Chondrocyte (in vitro differentiated cells): ENCODE measurements around the gene CFL1. TPM values are rescaled to one million over a fixed set of nuclear protein-coding genes. Genes with fewer than 3 reads are reported as not detected.

Experiments used
- DNase-seq: peaks from one replicate; pipeline ENCODE4 v3.0.0; 2021; ENCODE audit warnings: mixed read lengths, low spot score
- H3K27ac Mint-ChIP-seq: one replicate; pipeline ENCODE4 v1.8.0; 2021; ENCODE audit warnings: mild to moderate bottlenecking, moderate library complexity, mixed read lengths; ENCODE audit not compliant: unreplicated experiment
- H3K27me3 Mint-ChIP-seq: 2 replicates; pipeline ENCODE4 v1.8.0; 2021; ENCODE audit warnings: low read depth, mixed read lengths
- H3K36me3 Mint-ChIP-seq: 2 replicates; pipeline ENCODE4 v1.8.0; 2021; ENCODE audit warnings: low read depth, mixed read lengths
- H3K4me1 Mint-ChIP-seq: 2 replicates; pipeline ENCODE4 v1.8.0; 2021; ENCODE audit warnings: low read depth, mild to moderate bottlenecking, mixed read lengths
- H3K4me3 Mint-ChIP-seq: one replicate; pipeline ENCODE4 v1.8.0; 2021; ENCODE audit warnings: mild to moderate bottlenecking, moderate library complexity, mixed read lengths; ENCODE audit not compliant: unreplicated experiment
- H3K9me3 Mint-ChIP-seq: 2 replicates; pipeline ENCODE4 v1.8.0; 2021; ENCODE audit warnings: low read depth, mixed read lengths
- total RNA-seq: library from RNA; stranded (reverse); gene quantifications from 3 replicates; pipeline ENCODE4 v1.2.1, GENCODE V29; 2021
- TF ChIP-seq, protein P1 (sequence below): fragments of 200-600 bp; sonication (generic); IDR thresholded peaks from 2 replicates; pipeline ENCODE4 v1.5.0; 2021; ENCODE audit warnings: antibody characterized with exemption, mild to moderate bottlenecking, moderate library complexity

Gene CFL1
- total RNA-seq, 1 donor from 2014 or later: 1,222 TPM

DNA sequence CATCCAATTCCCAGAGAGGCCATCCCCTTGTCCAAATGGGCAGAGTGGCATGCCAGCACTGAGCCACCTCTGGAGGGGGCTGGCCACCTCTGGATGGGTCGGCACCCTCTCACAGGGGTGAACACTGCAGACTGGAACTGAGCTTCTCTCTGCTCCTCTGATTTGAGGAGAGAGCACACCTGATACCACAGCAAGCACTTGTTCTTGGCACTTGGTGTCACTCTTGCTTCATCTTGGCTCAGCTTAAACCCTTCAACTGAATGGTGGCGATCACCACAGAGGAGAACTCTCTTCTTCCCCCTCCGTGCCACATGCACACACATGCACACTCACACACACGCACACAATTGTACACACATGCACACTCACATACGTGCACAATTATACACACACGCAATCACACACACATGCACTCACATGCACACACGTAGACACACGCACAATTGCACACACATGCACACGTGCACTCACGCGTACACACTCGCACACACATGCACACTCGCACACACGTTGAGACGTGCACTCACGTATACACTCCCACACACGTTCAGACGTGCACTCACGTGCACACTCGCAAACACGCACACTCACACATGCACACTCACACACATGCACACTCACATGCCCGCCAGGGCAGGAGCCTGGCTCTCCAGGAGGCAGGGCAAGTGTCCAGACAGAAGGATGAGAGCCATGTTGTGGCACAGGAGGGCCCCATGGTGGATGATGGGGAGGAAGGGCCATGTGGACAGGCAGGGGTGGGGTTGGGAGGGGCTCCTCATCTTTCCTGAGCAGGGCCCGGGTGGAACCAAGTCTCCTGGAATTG is 47.7 kb downstream of the CFL1 start:
- no peak for DNase-seq
- Mint-ChIP-seq H3K27ac (no peak overlapping the region), H3K27me3 (peaks cover 4% of the 10 kb centered on the region), H3K36me3 (peaks cover 2% of the 10 kb centered on the region), H3K4me1 (no peaks in the 10 kb centered on the region), H3K9me3 (no peaks in the 10 kb centered on the region), H3K4me3 (no peak overlapping the region)
- TF ChIP-seq, protein P1, sequence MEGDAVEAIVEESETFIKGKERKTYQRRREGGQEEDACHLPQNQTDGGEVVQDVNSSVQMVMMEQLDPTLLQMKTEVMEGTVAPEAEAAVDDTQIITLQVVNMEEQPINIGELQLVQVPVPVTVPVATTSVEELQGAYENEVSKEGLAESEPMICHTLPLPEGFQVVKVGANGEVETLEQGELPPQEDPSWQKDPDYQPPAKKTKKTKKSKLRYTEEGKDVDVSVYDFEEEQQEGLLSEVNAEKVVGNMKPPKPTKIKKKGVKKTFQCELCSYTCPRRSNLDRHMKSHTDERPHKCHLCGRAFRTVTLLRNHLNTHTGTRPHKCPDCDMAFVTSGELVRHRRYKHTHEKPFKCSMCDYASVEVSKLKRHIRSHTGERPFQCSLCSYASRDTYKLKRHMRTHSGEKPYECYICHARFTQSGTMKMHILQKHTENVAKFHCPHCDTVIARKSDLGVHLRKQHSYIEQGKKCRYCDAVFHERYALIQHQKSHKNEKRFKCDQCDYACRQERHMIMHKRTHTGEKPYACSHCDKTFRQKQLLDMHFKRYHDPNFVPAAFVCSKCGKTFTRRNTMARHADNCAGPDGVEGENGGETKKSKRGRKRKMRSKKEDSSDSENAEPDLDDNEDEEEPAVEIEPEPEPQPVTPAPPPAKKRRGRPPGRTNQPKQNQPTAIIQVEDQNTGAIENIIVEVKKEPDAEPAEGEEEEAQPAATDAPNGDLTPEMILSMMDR: no peak

DNA sequence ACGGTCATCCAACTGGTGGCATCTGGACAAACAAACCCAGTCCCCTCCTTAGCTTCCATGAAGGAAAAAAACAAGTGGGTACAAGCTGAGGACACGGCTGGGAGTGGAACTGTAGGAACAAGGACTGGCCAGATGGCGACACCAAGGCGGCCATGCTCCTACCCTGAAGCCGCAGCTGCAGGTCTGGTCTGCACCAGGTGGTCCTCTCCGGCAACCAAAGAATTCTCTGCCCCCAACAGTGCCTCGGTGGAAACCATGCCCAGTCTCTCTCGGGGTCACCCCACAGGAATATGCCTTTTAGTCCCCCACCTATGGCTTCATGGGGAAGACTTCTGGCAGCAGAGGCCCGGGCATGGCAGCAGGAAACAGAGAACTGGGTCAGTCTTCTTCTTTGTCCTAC is 48.5 kb downstream of the CFL1 start:
- Mint-ChIP-seq H3K36me3 (peaks cover 2% of the 10 kb centered on the region), H3K4me1 (no peaks in the 10 kb centered on the region), H3K27me3 (peaks cover 6% of the 10 kb centered on the region), H3K9me3 (no peaks in the 10 kb centered on the region), H3K27ac (no peak overlapping the region), H3K4me3 (no peak overlapping the region)
- DNase-seq: no peak
- TF ChIP-seq, protein P1: no peak

DNA sequence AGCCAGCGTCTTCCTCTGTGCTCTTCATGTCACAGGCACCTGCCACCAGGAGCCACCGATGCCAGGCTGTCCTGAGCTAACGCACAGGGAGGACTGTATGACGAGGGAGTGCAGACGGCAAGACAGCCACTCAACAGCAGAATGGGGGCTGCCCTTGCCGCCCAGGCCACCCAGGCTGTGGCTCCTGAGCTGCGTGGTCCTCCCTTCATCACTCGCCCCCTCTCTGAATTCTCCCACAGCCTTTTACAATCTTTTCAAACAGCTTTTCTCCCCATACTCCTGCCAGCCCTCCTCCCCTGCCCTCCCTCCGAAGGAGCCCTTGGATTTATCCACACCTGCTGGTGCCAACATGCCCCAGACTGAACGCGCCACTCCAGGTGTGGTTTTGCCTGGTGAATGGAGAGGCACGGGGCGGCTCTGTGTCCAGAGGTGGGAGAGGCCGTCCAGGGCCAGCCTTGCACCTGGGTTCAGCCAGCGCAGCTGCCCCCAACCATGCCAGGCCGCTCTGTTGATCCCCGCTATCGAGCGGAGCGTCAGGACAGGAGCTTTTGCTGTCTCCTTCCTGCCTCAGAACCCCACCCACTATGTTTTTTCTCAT is 49.1 kb downstream of the CFL1 start:
- Mint-ChIP-seq H3K36me3 (peaks cover 2% of the 10 kb centered on the region), H3K4me1 (no peaks in the 10 kb centered on the region), H3K4me3 (no peak overlapping the region), H3K27ac (no peak overlapping the region), H3K27me3 (peaks cover 12% of the 10 kb centered on the region), H3K9me3 (no peaks in the 10 kb centered on the region)
- no peak for DNase-seq
- TF ChIP-seq, protein P1: no peak

DNA sequence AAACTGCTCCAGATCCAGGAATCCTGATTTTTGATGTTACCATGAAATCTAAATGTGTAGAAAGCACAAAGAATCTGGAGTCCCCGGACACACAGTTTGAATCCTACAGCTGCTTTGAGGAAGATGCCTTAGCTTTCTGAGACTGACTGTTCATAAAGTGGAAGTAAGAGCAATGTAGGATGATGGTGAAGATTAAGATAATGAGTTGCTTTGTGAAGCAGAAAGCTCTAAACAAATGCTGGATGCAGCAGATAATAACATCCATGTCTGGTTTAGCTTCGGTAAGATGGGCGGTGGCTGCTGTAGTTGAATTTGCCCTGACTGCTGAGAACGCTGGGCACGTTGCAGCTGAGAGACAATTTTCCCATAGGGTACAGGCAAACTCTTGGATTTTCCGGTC is 51.0 kb downstream of the CFL1 start:
- no peaks in the 10 kb centered on the region for H3K4me1 Mint-ChIP-seq
- H3K27me3 Mint-ChIP-seq: peaks cover 22% of the 10 kb centered on the region
- TF ChIP-seq, protein P1: no peak
- peaks cover 2% of the 10 kb centered on the region for H3K36me3 Mint-ChIP-seq
- H3K27ac Mint-ChIP-seq: no peak overlapping the region
- H3K9me3 Mint-ChIP-seq: no peaks in the 10 kb centered on the region
- DNase-seq: no peak
- no peak overlapping the region for H3K4me3 Mint-ChIP-seq

Other genes starting within 250 kb of the CFL1 start
- gene MAP3K11, start 244.0 kb downstream of the CFL1 start, total RNA-seq: 30.2 to 34.6 TPM (median 31.6 TPM) in 3 replicates
- 32.6 to 57.7 TPM (median 36.3 TPM) in 3 replicates for gene PCNX3, start 242.4 kb downstream of the CFL1 start, total RNA-seq
- 22.7 to 33.3 TPM (median 27.4 TPM) in 3 replicates for gene SIPA1, start 220.1 kb downstream of the CFL1 start, total RNA-seq
- gene RELA, start 195.3 kb downstream of the CFL1 start, total RNA-seq: 65.3 to 73.6 TPM (median 72.7 TPM) in 3 replicates
- gene KAT5, start 145.9 kb downstream of the CFL1 start, total RNA-seq: 39.9 to 53.6 TPM (median 43.2 TPM) in 3 replicates
- gene RNASEH2C, start 137.4 kb downstream of the CFL1 start, total RNA-seq: 39.3 to 56.9 TPM (median 42.7 TPM) in 3 replicates
- 13.8 to 14.6 TPM (median 14.1 TPM) in 3 replicates for gene AP5B1, start 77.2 kb downstream of the CFL1 start, total RNA-seq
- gene OVOL1, start 71.1 kb downstream of the CFL1 start, total RNA-seq: 0.12 TPM in 1 of 3 replicates, not detected in the others
- 0.79 to 1.8 TPM (median 0.80 TPM) in 3 replicates for gene SNX32, start 24.2 kb downstream of the CFL1 start, total RNA-seq
- gene MUS81, start 2.3 kb upstream of the CFL1 start, total RNA-seq: 55.7 to 68.4 TPM (median 66.3 TPM) in 3 replicates
- 174 to 310 TPM (median 290 TPM) in 3 replicates for gene EFEMP2, start 14.6 kb upstream of the CFL1 start, total RNA-seq
- gene CTSW, start 21.7 kb upstream of the CFL1 start, total RNA-seq: not detected in 3 replicates
- gene FIBP, start 30.3 kb upstream of the CFL1 start, total RNA-seq: 82.7 to 100 TPM (median 83.5 TPM) in 3 replicates
- gene CCDC85B, start 32.5 kb upstream of the CFL1 start, total RNA-seq: 23.4 to 31.6 TPM (median 26.6 TPM) in 3 replicates
- 5.8 to 12.3 TPM (median 7.5 TPM) in 3 replicates for gene FOSL1, start 42.2 kb upstream of the CFL1 start, total RNA-seq
- gene C11orf68, start 60.9 kb upstream of the CFL1 start, total RNA-seq: 68.2 to 69.8 TPM (median 68.8 TPM) in 3 replicates
- gene DRAP1, start 61.2 kb upstream of the CFL1 start, total RNA-seq: 111 to 142 TPM (median 116 TPM) in 3 replicates
- not detected in 3 replicates for gene TSGA10IP, start 87.3 kb upstream of the CFL1 start, total RNA-seq
- 30.3 to 37.3 TPM (median 34.4 TPM) in 3 replicates for gene SART1, start 103.6 kb upstream of the CFL1 start, total RNA-seq
- 30.6 to 36.6 TPM (median 34.0 TPM) in 3 replicates for gene EIF1AD, start 144.0 kb upstream of the CFL1 start, total RNA-seq
- 178 to 243 TPM (median 187 TPM) in 3 replicates for gene BANF1, start 144.3 kb upstream of the CFL1 start, total RNA-seq
- not detected in 3 replicates for gene CST6, start 153.8 kb upstream of the CFL1 start, total RNA-seq
- gene CATSPER1, start 168.3 kb upstream of the CFL1 start, total RNA-seq: 0.44 TPM in 1 of 3 replicates, not detected in the others
- gene GAL3ST3, start 191.0 kb upstream of the CFL1 start, total RNA-seq: 1.1 to 2.0 TPM (median 1.8 TPM) in 3 replicates
- gene SF3B2, start 194.2 kb upstream of the CFL1 start, total RNA-seq: 142 to 169 TPM (median 143 TPM) in 3 replicates
- 74.4 to 90.7 TPM (median 85.7 TPM) in 3 replicates for gene PACS1, start 212.1 kb upstream of the CFL1 start, total RNA-seq